Measurements from ENCODE around the gene LRBA. TPM values are rescaled to one million over a fixed set of nuclear protein-coding genes. Genes with fewer than 3 reads are reported as not detected.
A peak's percentile ranks its signal among the peaks of the same experiment; 100 is the strongest.

The LRBA gene
- total and polyA plus RNA-seq, 9 of the 15 experiments (the other 6 are each of a cell fraction or from before 2014, with no cell fraction given) = 24.2 to 88.7 (median 59.7) TPM

- TF ChIP-seq DEAF1 (CRISPR knock-in tag; IDR thresholded peaks at IDR 0.05) (peak; percentile 47), NELFE (IDR thresholded peaks at IDR 0.05; ENCODE audit: insufficient read depth, insufficient read length) (no peak), RAD21 (CRISPR knock-in tag; conservative IDR thresholded peaks at IDR 0.05 in 1 of 2, IDR thresholded peaks at IDR 0.05 in 1 of 2) (peak; percentile 51 to 63), SMARCA4 (IDR thresholded peaks at IDR 0.05) (no peak), XRCC3 (IDR thresholded peaks at IDR 0.05) (no peak), PRMT5 (CRISPR knock-in tag; IDR thresholded peaks at IDR 0.05) (no peak), RFX7 (CRISPR knock-in tag; IDR thresholded peaks at IDR 0.05) (no peak), POLR2B (IDR thresholded peaks at IDR 0.05; ENCODE audit: low read depth, partially characterized antibody) (no peak), SRSF9 (IDR thresholded peaks at IDR 0.05; ENCODE audit: borderline replicate concordance, low read depth, low read length) (no peak), FOXJ3 (CRISPR knock-in tag; IDR thresholded peaks at IDR 0.05) (no peak), SRF (CRISPR knock-in tag; IDR thresholded peaks at IDR 0.05) (no peak), ZNF778 (CRISPR knock-in tag; IDR thresholded peaks at IDR 0.05) (no peak), TAL1 (IDR thresholded peaks at IDR 0.05) (no peak), NFE2L1 (tag; IDR thresholded peaks at IDR 0.05; ENCODE audit: borderline replicate concordance, low read depth) (no peak), REST (IDR thresholded peaks at IDR 0.05; ENCODE audit: borderline replicate concordance) (peak; percentile 33; the same call in 1 of the 2 replicates), REST (CRISPR knock-in tag; IDR thresholded peaks at IDR 0.05; ENCODE audit: low read depth) (no peak)
These were observed 421.1 kb downstream of the LRBA start (continued) for GRCh38 chr4:150593996-150594395.

Data from K562 (cell line).